Activated naive CD8-positive, alpha-beta T cell treated with anti-CD3 and anti-CD28 coated beads, Interleukin-2, amount 50 U/mL, for 16 hours (primary cell): Measurements from ENCODE around the gene PLEKHG7.

ENCODE experiments used
- DNase-seq: peaks from one replicate; pipeline ENCODE4 v3.0.0-alpha.2; 2020; ENCODE audit warnings: low read depth, low spot score

Gene PLEKHG7

DNA sequence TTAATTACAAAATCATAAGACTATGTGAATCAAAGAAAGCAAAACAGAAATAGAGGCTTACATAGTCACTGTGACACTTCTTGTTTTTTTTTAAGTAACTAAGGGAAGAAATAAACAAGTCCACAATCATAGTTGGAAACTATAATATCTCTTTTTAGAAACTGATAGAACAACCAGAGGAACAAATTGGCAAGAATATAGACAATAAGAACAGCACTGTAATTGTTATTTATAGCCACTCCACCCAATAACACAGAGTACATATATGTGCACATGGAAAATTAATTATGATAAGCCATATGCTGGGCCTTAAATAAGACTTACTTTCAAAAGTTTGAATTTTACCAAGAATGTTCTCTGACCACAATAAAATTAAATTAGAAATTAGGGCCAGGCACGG lies 101.1 kb downstream of the PLEKHG7 start:
- DNase-seq = no peak

- no peak for DNase-seq
Measured at GRCh38 chr12:92810370-92810769, 107.6 kb downstream of the PLEKHG7 start.

DNA sequence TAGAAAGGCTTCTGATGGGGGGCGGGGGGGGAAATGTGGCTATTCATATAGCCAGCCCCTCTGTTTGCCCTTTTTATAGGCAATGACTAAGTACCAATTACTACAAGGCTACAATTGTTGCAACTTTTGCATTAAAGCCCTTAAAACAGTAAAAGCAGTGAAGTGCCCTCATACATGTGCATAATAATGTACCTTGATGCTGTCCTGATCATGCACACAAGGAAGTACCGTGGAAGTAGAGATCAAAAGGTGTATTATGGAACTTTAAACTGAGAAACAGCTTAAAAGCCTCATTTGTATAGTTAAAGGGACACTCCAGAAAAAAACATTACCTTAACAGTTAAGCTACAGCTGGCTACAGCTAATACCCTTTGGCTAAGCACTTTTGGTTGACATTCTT lies 111.8 kb downstream of the PLEKHG7 start:
- DNase-seq = no peak

DNA sequence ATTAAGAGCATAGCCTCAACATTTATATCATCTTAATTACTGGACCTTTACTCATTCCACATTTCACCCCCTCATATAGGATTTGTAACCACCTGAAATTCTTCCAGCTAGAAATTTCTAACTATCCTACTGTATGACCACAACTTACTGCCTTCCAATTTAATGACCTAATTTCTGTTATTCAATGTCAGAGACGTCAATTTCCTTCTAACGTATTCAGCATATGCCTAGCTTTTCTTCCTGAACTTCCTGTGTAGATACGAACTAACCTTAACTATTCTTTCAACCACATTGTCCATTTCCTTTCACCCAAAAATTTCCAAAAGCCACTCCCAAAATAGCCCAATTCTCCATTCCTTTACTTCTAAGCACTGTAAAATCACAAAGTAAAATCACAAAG lies 118.4 kb downstream of the PLEKHG7 start:
- no peak for DNase-seq
